Stimulated activated CD8-positive, alpha-beta memory T cell treated with anti-CD3 and anti-CD28 coated beads, Interleukin-7, amount 100 ng/mL, for 1 hour (primary cell): Measurements from ENCODE around the gene RBMS1.
A peak's percentile ranks its signal among the peaks of the same experiment; 100 is the strongest.

Experiments
- DNase-seq, 2 donors: peaks; one replicate each; pipeline ENCODE4 v3.0.0-alpha.2; 2020; ENCODE audit warnings: low read depth in 2 of 2

Gene RBMS1, protein sequence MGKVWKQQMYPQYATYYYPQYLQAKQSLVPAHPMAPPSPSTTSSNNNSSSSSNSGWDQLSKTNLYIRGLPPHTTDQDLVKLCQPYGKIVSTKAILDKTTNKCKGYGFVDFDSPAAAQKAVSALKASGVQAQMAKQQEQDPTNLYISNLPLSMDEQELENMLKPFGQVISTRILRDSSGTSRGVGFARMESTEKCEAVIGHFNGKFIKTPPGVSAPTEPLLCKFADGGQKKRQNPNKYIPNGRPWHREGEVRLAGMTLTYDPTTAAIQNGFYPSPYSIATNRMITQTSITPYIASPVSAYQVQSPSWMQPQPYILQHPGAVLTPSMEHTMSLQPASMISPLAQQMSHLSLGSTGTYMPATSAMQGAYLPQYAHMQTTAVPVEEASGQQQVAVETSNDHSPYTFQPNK

DNA sequence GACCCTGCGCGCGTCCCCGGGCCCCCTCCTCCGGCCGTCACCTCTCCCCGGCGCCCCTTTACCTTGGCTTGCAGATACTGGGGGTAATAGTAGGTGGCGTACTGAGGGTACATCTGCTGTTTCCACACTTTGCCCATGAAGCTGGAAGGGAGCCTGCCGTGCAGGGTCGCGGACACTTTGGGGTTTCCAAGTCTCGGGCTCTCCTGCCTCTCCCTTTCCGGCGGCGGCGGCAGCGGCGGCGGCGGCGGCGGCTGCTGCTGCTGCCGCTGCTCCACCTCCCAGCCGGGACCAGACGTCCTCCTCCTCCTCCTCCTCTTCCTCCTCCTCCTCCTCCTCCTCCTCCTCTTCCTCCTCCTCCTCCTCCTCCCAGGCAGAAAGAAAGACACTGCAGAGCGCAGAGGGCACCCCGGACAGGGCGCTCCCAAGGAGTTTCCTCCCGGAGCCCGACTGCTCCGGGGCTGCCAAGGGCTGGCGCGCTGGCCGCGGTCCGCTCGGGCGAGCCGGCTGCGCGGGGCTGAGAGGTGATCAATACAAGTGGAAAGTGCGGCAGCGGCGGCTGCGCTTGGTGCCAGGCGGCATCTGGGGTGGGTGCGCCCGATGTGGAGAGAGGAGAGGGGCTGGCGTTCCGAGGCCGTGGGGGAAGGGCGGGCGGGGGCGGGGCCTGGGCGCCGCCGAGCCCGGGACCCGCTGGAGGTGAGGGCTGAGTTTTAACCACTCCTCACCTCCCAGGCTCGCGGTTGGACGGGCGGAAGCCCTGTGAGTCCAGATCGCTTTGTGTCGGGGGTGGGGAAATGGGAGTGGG lies at the start of gene RBMS1:
Gene RBMS1, minus strand, starts transcription at position 581 of the 802 bp plus-strand sequence. Its CDS starts 444 bp downstream, at position 137.
- DNase-seq = peak in 1 of 2 donors; percentile 19

DNA sequence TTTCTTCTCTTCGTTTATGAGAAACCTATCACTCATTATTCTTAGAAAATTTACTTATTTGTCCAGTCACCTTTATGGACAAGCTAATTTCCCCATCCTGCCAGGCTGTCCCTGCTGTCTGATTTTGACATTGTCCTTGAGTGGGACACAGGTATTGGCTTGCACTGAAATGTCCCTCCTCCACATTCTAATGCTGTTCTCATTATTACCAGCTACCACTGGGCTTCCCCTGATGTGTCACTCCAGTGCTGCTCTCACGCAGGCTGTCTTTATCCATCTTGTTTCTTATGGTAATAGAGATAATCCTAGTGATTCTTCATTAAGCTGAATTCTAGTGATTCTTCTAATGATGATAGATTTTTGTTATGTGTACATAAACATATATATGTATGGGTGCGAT lies 48.1 kb upstream of the RBMS1 start:
- no peak for DNase-seq

DNA sequence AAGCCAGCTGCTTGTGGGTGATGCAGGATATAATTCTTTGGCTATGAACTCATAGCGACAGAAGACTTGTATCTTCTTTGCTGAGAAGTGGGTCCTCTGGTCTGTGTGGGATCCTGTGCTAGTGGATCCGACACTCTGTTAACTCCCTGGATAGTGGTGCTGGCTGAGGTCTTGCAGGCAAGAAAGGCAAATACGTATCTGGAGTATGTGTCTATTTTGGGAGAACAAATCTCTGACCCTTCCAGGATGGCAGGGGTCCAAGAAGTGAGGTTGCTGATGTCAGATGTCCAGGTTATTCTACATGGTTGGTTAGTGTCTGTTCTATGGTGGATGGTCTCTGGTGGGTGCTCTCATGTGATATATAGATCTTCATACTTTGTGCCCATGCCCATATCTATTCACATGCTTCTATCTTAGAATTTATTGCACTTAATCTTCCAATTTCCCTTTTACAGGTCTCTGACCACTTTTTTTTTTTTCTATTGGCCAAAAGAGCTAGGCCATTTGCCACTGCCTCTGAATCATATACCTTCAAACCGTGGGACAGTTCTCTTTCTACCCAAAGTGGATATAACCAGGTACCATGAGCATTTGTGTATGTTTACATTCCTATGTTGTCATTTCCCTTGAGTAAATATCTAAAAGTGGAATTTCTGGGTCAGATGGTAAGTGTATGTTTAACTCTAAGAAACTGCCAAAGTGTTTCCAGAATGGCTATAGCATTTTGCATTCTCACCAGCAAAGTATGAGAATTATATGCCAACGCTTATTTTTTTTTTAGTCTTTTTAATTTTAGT lies 45.1 kb upstream of the RBMS1 start:
- no peak for DNase-seq

DNA sequence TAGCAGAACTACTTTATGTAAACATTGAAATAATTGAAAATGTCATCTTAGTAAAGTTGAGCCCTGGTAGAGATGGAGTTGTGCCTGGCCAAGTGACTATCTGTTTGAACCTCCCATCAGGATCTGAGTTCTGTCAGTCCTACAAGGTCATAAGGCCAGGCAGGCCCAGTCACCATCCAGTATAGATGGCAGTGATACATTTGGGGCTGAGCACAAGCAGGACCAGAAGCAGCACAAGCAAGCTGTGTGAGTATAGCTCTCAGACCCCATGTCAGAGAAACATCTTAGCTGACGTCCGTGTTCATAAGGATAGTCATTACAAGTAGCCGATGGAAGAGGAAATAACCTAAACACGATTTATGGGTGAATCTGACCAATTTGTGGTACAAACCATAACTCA lies 44.5 kb upstream of the RBMS1 start:
- DNase-seq = no peak

DNA sequence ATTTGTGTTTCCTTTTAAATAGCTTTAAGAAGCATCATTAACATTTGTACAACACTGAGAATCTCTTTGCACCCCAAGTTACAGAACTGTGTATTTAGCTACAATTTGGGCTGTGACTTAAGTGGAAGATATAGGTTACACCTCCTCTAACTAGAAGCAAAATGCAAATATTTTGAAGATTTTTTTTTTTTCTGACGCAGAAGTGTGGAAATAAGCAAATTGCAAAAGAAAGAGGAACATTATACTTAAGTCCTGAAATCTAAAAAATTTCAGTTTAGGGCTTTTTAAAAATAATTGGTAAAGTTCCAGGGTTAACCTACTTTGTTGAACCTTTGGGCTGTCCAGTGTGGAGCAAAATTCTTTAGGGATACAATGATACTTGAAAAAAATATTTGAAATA lies 41.4 kb upstream of the RBMS1 start:
- no peak for DNase-seq

DNA sequence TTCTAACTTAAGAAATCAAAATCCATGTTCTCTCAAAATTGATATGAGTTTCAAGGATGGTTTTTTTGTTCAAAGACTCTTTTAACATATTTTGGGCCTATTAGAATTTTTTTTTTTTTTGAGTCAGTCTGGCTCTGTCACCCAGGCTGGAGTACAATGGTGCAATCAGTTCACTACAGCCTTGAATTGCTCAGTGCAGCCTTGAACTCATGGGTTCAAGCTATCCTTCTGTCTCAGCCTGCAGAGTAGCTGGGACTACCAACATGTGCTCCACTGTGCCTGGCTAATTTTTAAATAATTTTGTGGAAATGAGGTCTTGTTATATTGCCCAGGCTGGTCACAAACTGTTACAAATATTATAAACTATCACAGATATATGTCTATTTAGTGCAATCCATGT lies 40.6 kb upstream of the RBMS1 start:
- no peak for DNase-seq

DNA sequence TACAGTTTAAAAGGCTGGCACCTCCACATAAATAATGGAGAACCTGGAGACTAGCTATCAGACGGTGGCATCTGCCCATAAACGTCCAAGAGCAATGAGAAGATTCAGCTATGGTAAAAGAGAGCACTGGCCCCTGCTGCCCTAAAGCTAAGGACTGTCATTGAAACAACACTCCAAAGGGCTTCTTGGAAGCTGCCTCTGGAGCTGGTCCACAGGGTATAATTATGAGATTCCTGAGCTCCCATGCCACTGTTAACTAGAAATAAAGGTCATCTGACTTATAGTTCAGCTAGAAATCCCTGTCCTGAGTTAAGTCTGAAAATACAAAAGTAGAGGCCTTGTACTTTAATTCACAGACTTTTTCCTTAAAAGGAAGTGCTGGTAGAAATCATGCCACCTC lies 39.9 kb upstream of the RBMS1 start:
- DNase-seq = no peak

DNA sequence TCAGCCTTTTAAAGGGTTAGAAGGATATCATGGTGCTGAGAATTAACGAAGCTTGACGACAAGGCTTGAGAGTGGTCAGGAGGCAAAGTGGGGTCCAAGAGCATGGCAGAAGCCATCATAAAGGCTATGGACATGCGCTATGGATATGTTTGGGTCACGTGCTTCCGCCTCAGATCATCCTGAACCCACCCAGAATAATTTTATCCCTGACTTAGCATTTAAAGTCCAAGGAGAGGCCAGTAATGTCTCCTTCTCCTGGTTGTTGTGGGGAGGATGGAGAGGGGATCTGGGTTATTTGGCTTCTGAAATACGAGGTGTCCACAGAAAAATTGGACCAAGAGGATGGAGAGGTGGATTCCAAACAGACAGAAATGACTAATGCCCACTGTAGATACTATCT lies 38.8 kb upstream of the RBMS1 start:
- no peak for DNase-seq

DNA sequence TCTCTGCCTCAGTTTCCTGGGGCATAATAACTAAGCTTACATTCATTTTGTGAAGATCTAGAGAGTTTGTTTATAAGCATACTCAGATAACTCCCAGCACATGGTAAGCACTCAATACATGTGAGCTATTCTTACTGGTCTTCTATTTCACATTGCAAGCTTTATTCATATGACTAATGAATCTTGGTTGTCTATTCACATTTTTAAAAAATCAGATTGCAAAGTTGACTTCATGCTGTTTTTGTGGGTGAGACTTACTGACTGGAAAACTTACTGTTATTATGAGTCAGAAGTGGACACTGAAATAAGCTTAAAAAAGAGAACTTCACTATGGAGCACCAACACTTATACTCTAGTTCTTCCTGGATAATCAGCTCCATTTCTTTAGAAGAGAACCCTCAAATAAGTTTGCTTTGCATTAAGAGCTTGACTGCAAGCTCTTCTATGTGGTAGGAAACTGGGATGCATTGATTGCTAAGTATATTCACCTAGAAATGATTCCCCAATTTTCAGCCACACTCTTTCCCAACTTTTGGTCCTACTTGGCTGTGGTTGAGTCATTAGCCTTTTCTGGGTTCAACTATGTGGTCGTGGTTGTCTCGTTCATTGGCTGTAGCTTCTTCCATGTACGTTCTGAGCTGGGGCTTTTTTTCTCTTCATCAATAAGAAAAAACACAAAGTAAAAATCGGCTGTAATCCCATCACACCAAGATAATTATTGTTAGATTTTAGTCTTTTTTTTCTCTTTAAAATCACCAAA lies 29.5 kb upstream of the RBMS1 start:
- no peak for DNase-seq

DNA sequence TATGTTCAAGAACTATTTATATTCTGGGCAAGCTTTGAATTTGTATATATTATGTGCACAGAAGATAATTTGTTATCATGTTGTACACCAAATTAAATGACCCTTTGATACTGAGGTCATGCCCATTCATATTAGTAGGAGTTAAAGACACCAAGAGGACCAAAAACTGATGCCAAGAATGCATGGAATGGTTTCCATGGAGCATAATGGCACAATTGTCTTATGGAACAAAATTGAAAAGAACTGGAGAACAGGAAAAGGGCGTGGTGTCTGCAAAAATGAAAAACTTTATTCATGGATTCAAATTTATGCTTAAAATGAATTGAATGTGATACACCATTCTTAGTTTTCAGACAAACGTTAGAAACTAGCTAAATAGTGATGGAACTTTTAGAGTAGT lies 24.1 kb upstream of the RBMS1 start:
- no peak for DNase-seq

DNA sequence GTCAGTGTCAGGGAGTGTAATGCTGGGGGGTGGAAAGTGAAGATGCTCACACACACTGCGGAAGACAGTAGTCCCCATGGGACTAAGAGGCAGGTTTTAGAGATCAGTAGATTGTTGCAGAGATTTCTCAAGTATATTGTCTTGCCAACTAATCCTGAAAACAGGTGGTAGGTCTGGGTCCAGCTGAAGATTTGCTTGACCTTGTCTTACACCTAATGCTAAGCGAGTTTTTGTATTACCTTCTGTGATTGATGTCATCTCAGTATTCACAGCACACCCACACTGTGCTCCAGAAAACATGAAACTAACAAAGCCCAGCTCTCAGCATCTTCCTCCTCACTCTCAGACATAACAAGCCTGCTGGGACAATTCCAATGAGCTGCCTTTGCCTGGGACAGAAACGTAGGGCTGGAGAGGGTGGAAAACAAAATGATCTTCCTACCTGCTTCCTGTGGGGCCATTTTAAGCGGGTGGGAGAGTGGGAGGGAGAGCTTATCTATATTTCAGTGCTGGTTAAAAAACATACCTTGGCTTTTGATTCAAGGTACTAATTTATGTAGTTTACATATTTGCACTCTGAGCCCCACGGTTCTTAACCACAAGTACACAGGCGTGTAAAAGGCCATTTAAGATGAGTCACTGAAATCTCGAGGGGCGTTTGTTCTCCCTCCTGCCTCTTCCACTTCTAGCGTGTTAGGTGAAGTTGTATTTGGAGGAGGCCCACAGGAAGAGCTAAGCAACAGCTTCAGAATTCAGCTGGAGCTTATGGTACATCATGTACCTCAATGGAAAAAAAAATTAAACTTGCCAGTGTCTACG lies 23.1 kb upstream of the RBMS1 start:
- no peak for DNase-seq

DNA sequence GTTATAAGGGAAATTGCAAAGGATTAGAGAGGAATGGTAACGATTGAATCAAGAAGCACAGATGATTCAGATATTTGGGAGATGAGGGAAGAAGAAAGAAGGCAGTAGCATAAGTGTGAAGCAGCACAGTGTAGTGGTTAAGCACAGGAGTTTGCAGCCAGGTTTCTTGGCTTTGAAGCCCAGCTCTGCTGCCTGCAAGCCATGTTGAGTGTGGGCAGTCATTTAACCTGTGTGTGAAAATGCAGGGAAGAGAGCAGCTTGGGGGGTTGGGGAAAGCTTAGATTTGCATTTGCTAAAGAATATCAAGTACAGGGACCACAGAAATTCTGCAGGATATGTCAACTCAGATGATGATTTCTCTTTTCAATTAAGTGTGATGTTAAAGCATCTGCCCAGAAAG lies 21.5 kb upstream of the RBMS1 start:
- no peak for DNase-seq

DNA sequence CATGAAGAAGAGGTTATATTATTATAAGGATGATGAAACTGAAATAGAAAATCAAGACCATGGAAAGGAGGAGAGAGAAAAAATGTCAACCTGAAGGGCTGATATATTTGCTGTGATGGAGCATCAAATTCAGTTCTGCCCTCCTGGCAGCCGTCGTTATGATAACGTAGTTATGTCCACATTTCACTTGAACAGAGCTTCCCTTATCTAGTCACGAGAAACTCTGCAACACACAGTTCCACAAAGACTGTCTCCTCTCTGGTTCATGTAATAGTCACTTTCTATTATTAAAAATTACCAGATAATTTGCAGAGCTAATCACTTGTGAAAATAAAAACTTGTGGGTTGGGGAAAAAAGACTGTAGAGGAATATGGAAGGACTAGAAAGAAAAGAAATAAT lies 19.5 kb upstream of the RBMS1 start:
- no peak for DNase-seq

DNA sequence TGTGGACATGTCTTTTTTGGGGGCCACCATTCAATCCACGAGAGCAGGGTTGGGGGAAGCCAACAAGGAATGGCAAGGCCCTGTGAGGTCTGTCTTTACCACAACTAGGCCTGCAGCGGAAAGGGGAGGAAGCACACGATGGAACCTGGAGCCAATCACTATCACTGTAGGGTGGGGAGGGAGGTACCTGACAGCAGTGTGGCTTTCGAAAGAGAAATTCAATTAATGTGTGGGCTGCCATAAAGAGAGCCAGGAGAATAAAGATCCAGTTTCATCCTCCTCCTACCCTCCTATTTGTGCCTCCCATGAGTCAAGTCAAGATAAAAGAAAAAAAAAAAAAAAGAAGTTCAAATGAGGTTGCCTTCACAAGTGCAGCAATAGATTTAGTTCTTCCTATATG lies 18.9 kb upstream of the RBMS1 start:
- no peak for DNase-seq

DNA sequence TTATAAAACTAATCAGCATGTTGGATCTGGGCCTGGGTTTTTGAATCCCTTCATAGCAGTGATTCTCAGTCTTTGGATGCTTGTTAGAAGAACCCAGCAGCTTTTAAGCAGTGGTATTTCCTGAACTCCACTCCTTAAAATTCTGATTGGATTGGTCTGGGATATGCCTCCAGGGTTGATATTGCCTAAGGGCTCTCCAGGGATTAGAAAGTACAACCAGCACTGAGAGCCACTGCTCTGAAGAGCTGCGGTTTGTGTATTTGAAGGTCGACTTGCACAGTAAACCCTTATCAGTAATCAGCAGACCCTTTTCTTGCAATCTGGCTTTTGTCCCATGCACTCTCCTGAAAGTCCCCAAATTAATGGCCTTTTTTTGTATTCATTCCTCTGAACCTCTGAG lies 17.0 kb upstream of the RBMS1 start:
- DNase-seq = no peak

DNA sequence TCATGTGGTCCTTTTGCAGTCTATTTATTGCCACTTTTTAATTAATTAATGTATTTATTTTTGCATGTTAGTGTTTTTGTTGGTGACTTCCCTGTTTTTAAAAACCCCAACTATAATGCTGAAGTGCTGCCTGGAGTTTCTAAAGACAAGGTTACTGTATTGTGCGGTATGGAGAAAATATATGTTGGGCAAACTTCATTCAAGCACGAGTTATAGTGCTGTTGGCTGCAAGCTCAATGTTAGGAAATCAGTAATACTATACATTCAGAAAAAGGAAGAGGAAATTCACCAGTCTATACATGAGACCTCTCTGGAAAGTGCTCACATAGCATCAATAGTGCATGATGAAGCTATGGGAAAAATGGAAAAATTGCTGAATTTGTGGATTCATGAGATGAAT lies 15.4 kb upstream of the RBMS1 start:
- DNase-seq = no peak

DNA sequence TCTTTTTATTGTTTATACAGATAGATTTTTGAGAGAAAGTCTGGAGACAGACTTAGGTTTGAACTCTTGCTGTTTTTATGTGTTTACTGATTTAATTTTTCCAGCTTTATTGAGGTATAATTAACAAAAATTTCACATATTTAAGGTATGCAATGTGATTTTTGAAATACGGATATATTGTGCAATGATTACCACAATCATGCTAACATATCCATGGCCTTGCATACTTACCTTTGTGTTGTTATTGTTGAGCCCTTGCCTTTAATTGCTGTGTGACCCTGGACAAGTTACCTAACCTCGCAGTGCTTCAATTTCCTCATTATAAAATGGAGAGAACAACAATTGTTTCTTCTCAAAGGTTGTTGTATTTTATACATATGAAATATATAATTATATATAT lies 13.9 kb upstream of the RBMS1 start:
- no peak for DNase-seq

DNA sequence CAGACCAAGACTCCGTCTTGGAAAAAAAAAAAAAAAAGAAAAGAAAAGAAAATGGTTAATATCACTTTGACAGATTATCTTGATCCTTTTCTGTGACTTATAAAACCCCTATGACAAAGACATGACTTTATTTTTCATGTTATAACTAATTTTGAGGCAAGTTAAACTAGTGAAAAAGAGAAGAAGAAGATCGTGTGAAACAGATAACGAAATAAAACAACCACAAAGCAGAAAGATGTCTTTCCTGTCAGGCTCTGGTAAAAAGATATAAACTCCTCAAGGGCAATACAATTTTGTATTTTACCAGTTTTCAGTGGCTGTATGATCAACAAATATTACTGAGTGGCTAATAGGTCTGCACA lies 13.4 kb upstream of the RBMS1 start:
- DNase-seq = no peak

DNA sequence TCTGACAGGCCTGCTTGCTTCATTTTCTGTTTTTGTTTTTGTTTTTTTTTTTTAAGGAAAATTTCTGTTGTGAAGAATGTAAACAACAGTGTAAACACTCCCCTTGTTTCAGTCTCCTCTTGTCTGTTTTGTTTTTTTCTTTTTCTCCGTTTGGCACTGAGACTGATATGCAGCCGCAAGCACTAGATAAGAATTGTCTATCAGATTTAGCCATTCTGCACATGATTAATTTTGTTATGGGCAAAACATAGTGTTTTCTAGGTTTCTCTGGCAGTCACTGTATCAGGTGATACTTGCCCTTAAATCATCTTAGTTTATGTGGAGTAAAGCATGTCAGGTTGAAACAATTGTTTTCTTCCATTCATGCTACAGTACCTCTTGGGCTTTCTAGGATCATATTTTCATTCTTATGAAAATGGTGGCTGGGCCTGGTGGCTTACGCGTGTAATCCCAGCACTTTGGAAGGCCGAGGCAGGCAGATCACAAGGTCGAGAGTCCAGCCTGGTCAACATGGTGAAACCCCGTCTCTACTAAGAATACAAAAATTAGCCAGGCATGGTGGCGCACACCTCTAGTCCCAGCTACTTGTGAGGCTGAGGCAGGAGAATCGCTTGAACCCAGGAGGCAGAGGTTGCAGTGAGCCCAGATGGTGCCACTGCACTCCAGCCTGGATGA lies 12.9 kb upstream of the RBMS1 start:
- DNase-seq = no peak

DNA sequence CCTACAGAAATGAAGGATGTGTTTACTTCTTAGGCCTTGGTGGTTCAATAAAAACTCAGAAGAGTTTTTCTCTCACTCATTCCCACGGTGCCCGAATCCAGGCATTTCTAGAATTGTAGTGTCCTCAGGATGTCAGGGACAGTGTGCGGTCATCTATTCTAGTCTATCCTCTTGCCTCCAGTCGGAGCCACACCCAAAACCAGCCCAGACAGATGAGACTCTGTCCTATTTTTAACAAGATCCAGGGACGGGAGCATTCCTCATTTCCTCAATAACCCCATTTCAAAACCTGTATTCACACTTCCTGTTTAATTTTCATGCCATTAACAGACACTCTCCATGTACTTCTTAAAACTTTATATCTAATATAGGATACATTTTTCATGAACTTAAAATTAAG lies 11.6 kb upstream of the RBMS1 start:
- DNase-seq = no peak
